ENCODE data around the gene SLC26A6.
A peak's percentile ranks its signal among the peaks of the same experiment; 100 is the strongest.

Gene SLC26A6

GRCh38 chr3:48661501-48662144 lies 26.4 kb upstream of the SLC26A6 start:
- peak; percentile 61 to 79 (median 70) for DNase-seq

GRCh38 chr3:48660800-48661400 lies 25.6 kb upstream of the SLC26A6 start:
- no peak for DNase-seq

- DNase-seq = no peak
Observed at GRCh38 chr3:48656841-48657281, 21.6 kb upstream of the SLC26A6 start.

- DNase-seq = peak; percentile 84 to 92 (median 86)
Observed at GRCh38 chr3:48656061-48656840, 21.0 kb upstream of the SLC26A6 start.

GRCh38 chr3:48655606-48656005 lies 20.3 kb upstream of the SLC26A6 start:
- peak in 2 of 3 donors; percentile 15 to 24 for DNase-seq

- no peak for DNase-seq
Observed at GRCh38 chr3:48655063-48655462, 19.8 kb upstream of the SLC26A6 start.

GRCh38 chr3:48652923-48653715 lies 17.9 kb upstream of the SLC26A6 start:
- DNase-seq = no peak

GRCh38 chr3:48651771-48652170 lies 16.5 kb upstream of the SLC26A6 start:
- no peak for DNase-seq

GRCh38 chr3:48650723-48651122 lies 15.5 kb upstream of the SLC26A6 start:
- no peak for DNase-seq

- DNase-seq = no peak
Observed at GRCh38 chr3:48648188-48648850, 13.1 kb upstream of the SLC26A6 start.

- no peak for DNase-seq
Observed at GRCh38 chr3:48647714-48648113, 12.5 kb upstream of the SLC26A6 start.

GRCh38 chr3:48644898-48645760 lies 9.9 kb upstream of the SLC26A6 start:
- DNase-seq = no peak

- DNase-seq = no peak
Observed at GRCh38 chr3:48642605-48643004, 7.3 kb upstream of the SLC26A6 start.

- DNase-seq = no peak
Observed at GRCh38 chr3:48641396-48641795, 6.1 kb upstream of the SLC26A6 start.

- DNase-seq = no peak
Observed at GRCh38 chr3:48639944-48640606, 4.8 kb upstream of the SLC26A6 start.

- no peak for DNase-seq
Observed at GRCh38 chr3:48637305-48637704, 2.0 kb upstream of the SLC26A6 start.

GRCh38 chr3:48636149-48636655 lies 941 bp upstream of the SLC26A6 start:
- DNase-seq = no peak

- DNase-seq = peak; percentile 43 to 68 (median 61)
Observed at GRCh38 chr3:48634661-48635221, 520 bp downstream of the SLC26A6 start.

GRCh38 chr3:48633743-48634142 lies 1.5 kb downstream of the SLC26A6 start:
- no peak for DNase-seq

- no peak for DNase-seq
Observed at GRCh38 chr3:48633256-48633655, 2.0 kb downstream of the SLC26A6 start.
